ENCODE results near the gene SPATA18. TPM values are rescaled to one million over a fixed set of nuclear protein-coding genes. Genes with fewer than 3 reads are reported as not detected.

The SPATA18 gene
- polyA plus RNA-seq, 1 donor (not counting 4 experiments of a cell fraction or from before 2014, with no cell fraction given) = 5.6 TPM

DNA sequence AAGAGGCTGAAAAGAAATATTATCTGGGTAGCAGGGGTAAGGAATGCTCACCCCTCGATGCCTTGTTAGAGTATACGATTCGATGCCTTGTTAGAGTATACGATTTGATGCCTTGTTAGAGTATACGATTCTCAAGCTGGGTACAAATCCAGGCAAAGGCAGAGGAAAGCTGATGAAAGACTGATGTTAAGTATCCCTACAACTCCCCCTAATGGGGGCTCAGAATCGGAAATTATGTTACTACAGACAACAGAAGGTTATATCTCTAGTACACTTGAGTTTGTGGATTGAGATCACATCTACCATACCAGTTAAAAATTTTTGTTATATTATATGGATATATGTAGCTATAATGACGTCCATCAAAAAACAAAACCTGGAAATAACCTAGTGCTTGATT lies 35.7 kb upstream of the SPATA18 start:
- Histone ChIP-seq H3K27ac (ENCODE audit: control insufficient read depth, insufficient read depth, low read length) (no peak overlapping the region), H3K27me3 (ENCODE audit: control insufficient read depth, extremely low read depth, insufficient read depth, low read length) (no peaks in the 10 kb centered on the region), H3K9me1 (ENCODE audit: control insufficient read depth, extremely low read depth, insufficient read depth, low read length) (no peaks in the 10 kb centered on the region), H4K20me1 (ENCODE audit: control insufficient read depth, extremely low read depth, insufficient read depth, low read length) (no peaks in the 10 kb centered on the region), H3K79me2 (ENCODE audit: control insufficient read depth, insufficient read depth, low read length) (no peaks in the 10 kb centered on the region), H3K4me1 (ENCODE audit: control insufficient read depth, extremely low read depth, insufficient read depth, low read length) (no peaks in the 10 kb centered on the region), H2AFZ (ENCODE audit: control insufficient read depth, low read length) (no peak overlapping the region), H3K36me3 (ENCODE audit: control insufficient read depth in 2 of 2, extremely low read depth in 1 of 2, insufficient read depth in 2 of 2, low read length in 2 of 2) (no peaks in the 10 kb centered on the region), H3K9ac (ENCODE audit: control insufficient read depth, extremely low read depth, insufficient read depth, low read length) (no peak overlapping the region), H3K4me3 (ENCODE audit: control insufficient read depth in 2 of 3, extremely low read depth in 1 of 3, insufficient read depth in 2 of 3, low read depth in 1 of 3, low read length in 3 of 3) (no peak overlapping the region), H3K9me3 (ENCODE audit: control insufficient read depth, low read depth, low read length) (no peaks in the 10 kb centered on the region), H3K4me2 (ENCODE audit: control insufficient read depth, extremely low read depth, insufficient read depth, low read depth, low read length) (no peak overlapping the region)
- FAIRE-seq (no peak), DNase-seq (ENCODE audit: low read depth, low spot score) (no peak)
- dilution Hi-C loops (cut with MboI; ENCODE audit: extremely low pct_ligation_motif_present, low sequenced_read_pairs) = no loop called here
- no peak for TF ChIP-seq EZH2 (IDR thresholded peaks at IDR 0.05; ENCODE audit: low read length)
- TF ChIP-seq, protein P1, sequence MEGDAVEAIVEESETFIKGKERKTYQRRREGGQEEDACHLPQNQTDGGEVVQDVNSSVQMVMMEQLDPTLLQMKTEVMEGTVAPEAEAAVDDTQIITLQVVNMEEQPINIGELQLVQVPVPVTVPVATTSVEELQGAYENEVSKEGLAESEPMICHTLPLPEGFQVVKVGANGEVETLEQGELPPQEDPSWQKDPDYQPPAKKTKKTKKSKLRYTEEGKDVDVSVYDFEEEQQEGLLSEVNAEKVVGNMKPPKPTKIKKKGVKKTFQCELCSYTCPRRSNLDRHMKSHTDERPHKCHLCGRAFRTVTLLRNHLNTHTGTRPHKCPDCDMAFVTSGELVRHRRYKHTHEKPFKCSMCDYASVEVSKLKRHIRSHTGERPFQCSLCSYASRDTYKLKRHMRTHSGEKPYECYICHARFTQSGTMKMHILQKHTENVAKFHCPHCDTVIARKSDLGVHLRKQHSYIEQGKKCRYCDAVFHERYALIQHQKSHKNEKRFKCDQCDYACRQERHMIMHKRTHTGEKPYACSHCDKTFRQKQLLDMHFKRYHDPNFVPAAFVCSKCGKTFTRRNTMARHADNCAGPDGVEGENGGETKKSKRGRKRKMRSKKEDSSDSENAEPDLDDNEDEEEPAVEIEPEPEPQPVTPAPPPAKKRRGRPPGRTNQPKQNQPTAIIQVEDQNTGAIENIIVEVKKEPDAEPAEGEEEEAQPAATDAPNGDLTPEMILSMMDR (optimal IDR thresholded peaks at IDR 0.05 in 1 of 3, IDR thresholded peaks at IDR 0.05 in 1 of 3, conservative IDR thresholded peaks at IDR 0.05 in 1 of 3; ENCODE audit: extremely low read depth in 1 of 3, insufficient read depth in 2 of 3, low read length in 3 of 3) = no peak

DNA sequence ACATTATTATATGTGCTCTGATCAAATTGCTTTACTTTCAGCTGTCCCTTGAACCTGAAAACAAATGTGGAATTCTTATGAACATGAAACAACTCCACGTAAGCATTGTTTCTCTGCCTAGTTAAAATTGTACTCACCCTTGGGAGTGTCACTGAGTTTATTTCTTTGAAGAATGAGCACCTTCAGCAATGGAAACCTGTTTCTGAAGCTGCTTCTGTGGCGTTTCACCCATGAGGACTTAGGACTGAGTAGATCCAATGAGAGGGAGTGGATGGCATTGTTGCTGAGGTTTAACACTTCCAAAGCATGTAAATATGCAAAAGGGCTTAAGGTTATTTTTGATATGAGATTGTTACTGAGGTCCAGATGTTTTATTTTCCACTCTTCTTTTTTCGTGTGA lies 34.1 kb upstream of the SPATA18 start:
- TF ChIP-seq EZH2 (IDR thresholded peaks at IDR 0.05; ENCODE audit: low read length) = no peak
- no peaks in the 10 kb centered on the region for H3K4me1 ChIP-seq (ENCODE audit: control insufficient read depth, extremely low read depth, insufficient read depth, low read length)
- H4K20me1 ChIP-seq (ENCODE audit: control insufficient read depth, extremely low read depth, insufficient read depth, low read length) = no peaks in the 10 kb centered on the region
- no peaks in the 10 kb centered on the region for H3K9me3 ChIP-seq (ENCODE audit: control insufficient read depth, low read depth, low read length)
- H2AFZ ChIP-seq (ENCODE audit: control insufficient read depth, low read length) = no peak overlapping the region
- dilution Hi-C loops (cut with MboI; ENCODE audit: extremely low pct_ligation_motif_present, low sequenced_read_pairs) = no loop called here
- no peak overlapping the region for H3K4me3 ChIP-seq (ENCODE audit: control insufficient read depth in 2 of 3, extremely low read depth in 1 of 3, insufficient read depth in 2 of 3, low read depth in 1 of 3, low read length in 3 of 3)
- no peak overlapping the region for H3K4me2 ChIP-seq (ENCODE audit: control insufficient read depth, extremely low read depth, insufficient read depth, low read depth, low read length)
- no peak for FAIRE-seq
- DNase-seq (ENCODE audit: low read depth, low spot score) = no peak
- no peak overlapping the region for H3K9ac ChIP-seq (ENCODE audit: control insufficient read depth, extremely low read depth, insufficient read depth, low read length)
- H3K27me3 ChIP-seq (ENCODE audit: control insufficient read depth, extremely low read depth, insufficient read depth, low read length) = no peaks in the 10 kb centered on the region
- no peaks in the 10 kb centered on the region for H3K79me2 ChIP-seq (ENCODE audit: control insufficient read depth, insufficient read depth, low read length)
- no peak overlapping the region for H3K27ac ChIP-seq (ENCODE audit: control insufficient read depth, insufficient read depth, low read length)
- H3K36me3 ChIP-seq (ENCODE audit: control insufficient read depth in 2 of 2, extremely low read depth in 1 of 2, insufficient read depth in 2 of 2, low read length in 2 of 2) = no peaks in the 10 kb centered on the region
- H3K9me1 ChIP-seq (ENCODE audit: control insufficient read depth, extremely low read depth, insufficient read depth, low read length) = no peaks in the 10 kb centered on the region

DNA sequence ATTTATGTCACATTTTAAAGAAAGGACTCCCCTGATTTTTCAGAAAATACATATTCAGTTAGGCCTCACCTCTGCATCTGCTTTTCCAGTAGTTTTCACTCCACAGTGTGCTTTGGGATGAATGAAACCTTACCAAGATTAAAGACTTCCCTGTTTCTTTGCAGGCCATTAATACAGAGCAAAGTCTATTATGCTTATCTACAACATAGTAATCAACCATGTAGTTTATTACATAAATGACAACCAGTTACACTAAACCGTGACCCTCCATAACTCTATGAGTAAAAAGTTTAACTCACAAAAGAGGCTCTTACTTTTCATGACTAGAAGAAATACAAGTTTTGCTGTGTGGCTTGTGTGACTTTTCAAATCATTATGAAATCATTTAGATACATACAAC lies 33.3 kb upstream of the SPATA18 start:
- FAIRE-seq = no peak
- H3K4me2 ChIP-seq (ENCODE audit: control insufficient read depth, extremely low read depth, insufficient read depth, low read depth, low read length) = no peak overlapping the region
- dilution Hi-C loops (cut with MboI; ENCODE audit: extremely low pct_ligation_motif_present, low sequenced_read_pairs) = no loop called here

More for the DNA sequence above, 33.3 kb upstream of the SPATA18 start:
- Histone ChIP-seq H3K9me1 (ENCODE audit: control insufficient read depth, extremely low read depth, insufficient read depth, low read length) (no peaks in the 10 kb centered on the region), H3K27me3 (ENCODE audit: control insufficient read depth, extremely low read depth, insufficient read depth, low read length) (no peaks in the 10 kb centered on the region), H3K79me2 (ENCODE audit: control insufficient read depth, insufficient read depth, low read length) (no peaks in the 10 kb centered on the region), H3K27ac (ENCODE audit: control insufficient read depth, insufficient read depth, low read length) (no peak overlapping the region), H2AFZ (ENCODE audit: control insufficient read depth, low read length) (no peak overlapping the region), H3K9me3 (ENCODE audit: control insufficient read depth, low read depth, low read length) (no peaks in the 10 kb centered on the region), H3K4me3 (ENCODE audit: control insufficient read depth in 2 of 3, extremely low read depth in 1 of 3, insufficient read depth in 2 of 3, low read depth in 1 of 3, low read length in 3 of 3) (no peak overlapping the region), H3K36me3 (ENCODE audit: control insufficient read depth in 2 of 2, extremely low read depth in 1 of 2, insufficient read depth in 2 of 2, low read length in 2 of 2) (peaks cover 0 to under 1% of the 10 kb centered on the region in 2 experiments), H3K4me1 (ENCODE audit: control insufficient read depth, extremely low read depth, insufficient read depth, low read length) (no peaks in the 10 kb centered on the region), H4K20me1 (ENCODE audit: control insufficient read depth, extremely low read depth, insufficient read depth, low read length) (no peaks in the 10 kb centered on the region), H3K9ac (ENCODE audit: control insufficient read depth, extremely low read depth, insufficient read depth, low read length) (no peak overlapping the region)
- TF ChIP-seq EZH2 (IDR thresholded peaks at IDR 0.05; ENCODE audit: low read length) = no peak
- TF ChIP-seq, protein P1 (optimal IDR thresholded peaks at IDR 0.05 in 1 of 3, IDR thresholded peaks at IDR 0.05 in 1 of 3, conservative IDR thresholded peaks at IDR 0.05 in 1 of 3; ENCODE audit: extremely low read depth in 1 of 3, insufficient read depth in 2 of 3, low read length in 3 of 3) = no peak
- DNase-seq (ENCODE audit: low read depth, low spot score) = no peak

Measured in keratinocyte (primary cell).